HG02885 (cell line): ENCODE measurements around the gene RNPEPL1.

Source experiments
- ATAC-seq: cut with Tn5 transposase; IDR thresholded peaks from one replicate; pipeline ENCODE4 v1.9.1; 2021; ENCODE audit warnings: mild to moderate bottlenecking; ENCODE audit not compliant: unreplicated experiment, poor library complexity

Gene RNPEPL1

GRCh38 chr2:240564561-240565332 is 3.5 kb upstream of the RNPEPL1 start:
- no peak for ATAC-seq

GRCh38 chr2:240565333-240566202 is 2.7 kb upstream of the RNPEPL1 start:
- peak; percentile 22 for ATAC-seq

DNA sequence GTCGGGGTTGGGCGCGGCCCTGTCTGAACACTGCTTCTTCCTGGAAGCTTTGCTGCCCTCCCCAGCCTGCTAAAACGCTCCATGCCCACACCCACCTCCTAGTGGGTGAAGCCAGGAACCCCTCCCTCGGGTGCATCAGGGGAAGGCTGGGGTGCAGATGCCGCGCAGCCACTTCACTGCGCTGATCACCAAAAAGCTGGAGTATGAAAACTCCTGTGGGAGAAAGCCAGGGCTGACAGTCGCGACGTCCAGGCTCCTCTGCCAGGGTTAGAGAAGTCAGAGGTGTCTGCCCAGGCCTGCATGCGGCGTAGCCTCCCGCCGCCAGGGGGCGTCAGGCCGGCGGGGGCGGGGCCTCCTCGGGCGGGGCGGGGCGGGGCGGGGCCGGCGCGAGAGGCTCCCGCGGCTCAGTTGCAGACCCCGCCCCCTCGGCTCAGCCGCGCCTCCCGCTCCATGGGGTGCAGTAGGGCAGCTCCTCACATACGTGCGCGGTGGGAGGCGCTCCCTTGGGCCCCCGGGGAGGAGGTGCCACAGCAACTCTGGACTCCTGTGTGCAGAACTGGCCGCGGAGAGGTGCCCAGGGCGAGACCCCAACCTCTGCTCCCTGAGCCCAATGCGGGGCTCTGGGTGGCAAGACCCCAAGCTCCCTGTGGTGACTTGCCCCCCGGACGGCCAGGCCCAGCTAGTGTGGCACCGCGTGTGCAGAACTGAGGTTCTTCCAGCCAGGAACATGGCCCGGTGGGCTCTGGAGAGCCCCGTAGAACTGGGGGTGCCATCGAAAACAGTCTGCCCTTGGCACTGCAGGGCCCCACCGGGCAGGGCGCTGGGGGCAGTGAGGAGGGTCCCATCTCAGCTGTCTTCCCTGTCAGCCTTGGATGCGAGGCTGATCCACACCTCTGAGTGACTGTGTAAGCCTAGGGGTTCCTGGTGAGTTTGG is 1.8 kb upstream of the RNPEPL1 start:
- peak; percentile 56 for ATAC-seq

DNA sequence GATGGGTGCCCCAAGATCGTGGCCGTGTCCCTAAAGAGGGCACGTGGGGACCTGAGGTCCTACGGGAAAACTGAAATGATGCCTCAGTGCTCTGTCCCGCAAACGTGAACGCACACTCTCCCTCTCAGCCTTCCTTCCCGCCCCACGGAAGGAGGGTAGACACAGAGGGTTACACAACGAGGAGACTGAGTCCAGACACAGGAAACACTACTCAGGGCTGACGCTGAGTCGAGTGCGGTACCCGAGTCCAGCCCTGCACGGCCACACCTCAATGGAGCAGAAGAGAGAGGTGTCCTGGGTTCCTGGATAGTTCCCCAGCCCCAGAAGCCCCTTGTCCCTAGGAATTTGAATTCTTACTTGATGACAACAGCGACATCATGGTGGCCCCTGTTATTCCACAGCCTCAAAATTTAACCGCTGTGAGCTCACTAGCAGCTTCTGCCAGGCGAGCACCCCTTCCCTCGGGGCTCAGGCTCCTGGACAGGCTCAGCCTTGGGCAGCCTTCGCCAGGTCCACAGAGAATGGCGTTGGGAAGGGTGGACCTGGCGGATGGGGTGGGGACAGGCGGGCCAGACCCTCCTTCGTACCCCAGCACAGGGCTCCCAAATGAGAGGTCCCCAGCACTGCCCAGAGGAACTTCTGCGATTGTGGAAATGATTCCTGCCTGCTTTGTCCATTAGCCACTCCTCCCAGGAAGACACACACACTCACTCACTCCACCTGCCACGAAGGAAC is 980 bp upstream of the RNPEPL1 start:
- ATAC-seq = no peak

DNA sequence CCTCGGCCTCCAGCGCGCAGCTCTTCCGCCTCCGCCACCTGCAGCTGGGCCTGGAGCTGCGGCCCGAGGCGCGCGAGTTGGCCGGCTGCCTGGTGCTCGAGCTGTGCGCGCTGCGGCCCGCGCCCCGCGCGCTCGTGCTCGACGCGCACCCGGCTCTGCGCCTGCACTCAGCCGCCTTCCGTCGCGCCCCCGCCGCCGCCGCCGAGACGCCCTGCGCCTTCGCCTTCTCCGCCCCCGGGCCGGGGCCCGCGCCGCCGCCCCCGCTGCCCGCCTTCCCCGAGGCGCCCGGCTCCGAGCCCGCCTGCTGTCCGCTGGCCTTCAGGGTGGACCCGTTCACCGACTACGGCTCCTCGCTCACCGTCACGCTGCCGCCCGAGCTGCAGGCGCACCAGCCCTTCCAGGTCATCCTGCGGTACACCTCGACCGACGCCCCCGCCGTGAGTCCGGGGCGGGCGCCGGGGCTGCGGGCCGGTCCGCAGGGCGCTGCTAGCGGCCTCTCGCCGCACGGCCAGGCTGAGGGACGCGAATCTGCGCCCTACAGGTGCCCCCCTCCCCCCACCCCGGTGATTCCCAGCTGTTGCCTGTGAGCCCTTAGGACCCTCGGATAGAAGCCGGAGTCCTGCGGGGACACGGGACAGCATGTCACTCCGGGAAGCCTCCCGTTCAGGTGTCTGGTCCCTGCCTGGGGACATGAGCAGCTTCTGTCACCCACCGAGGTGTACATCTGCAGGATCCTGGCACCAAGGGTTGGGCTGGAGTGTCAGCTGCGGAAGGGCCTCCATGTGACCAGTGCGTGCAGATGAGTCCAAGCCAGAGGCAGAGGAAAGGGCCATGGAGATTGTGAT is 616 bp downstream of the RNPEPL1 start:
- peak; percentile 24 for ATAC-seq

- no peak for ATAC-seq
Observed at GRCh38 chr2:240569523-240569997, 1.3 kb downstream of the RNPEPL1 start.

DNA sequence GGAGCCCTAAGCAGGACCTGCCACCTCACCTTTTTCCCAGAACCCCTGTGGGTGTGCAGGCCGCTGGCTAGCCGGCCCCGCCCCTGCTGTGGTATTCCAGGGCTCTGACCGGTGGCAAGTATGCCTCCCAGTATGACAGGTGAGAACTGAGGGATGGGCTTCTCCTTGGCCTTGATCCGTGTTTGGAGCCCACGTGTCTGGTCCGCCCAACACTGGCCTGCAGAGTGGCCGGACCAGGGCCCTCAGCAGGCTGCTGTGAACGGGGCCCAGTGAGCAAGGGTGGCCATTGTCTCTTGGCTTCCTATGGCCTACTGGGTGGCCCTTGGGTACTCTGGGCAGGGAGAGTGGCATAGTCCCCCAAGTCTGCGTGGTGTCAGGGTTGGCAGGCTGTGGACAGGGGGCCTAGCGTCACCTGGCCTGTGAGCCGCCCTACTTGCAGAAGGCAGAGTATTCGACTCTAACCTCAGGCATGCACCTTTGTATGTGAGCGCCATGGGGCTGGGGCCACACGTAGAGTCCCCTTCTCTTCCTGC is 1.8 kb downstream of the RNPEPL1 start:
- ATAC-seq = no peak

- no peak for ATAC-seq
Observed at GRCh38 chr2:240570531-240571313, 2.4 kb downstream of the RNPEPL1 start.

GRCh38 chr2:240571314-240571973 is 3.2 kb downstream of the RNPEPL1 start:
- ATAC-seq = no peak

GRCh38 chr2:240572141-240573031 is 4.1 kb downstream of the RNPEPL1 start:
- no peak for ATAC-seq

GRCh38 chr2:240573071-240573515 is 4.8 kb downstream of the RNPEPL1 start:
- ATAC-seq = no peak

GRCh38 chr2:240573516-240574385 is 5.5 kb downstream of the RNPEPL1 start:
- ATAC-seq = no peak

GRCh38 chr2:240574386-240575100 is 6.3 kb downstream of the RNPEPL1 start:
- ATAC-seq = no peak

DNA sequence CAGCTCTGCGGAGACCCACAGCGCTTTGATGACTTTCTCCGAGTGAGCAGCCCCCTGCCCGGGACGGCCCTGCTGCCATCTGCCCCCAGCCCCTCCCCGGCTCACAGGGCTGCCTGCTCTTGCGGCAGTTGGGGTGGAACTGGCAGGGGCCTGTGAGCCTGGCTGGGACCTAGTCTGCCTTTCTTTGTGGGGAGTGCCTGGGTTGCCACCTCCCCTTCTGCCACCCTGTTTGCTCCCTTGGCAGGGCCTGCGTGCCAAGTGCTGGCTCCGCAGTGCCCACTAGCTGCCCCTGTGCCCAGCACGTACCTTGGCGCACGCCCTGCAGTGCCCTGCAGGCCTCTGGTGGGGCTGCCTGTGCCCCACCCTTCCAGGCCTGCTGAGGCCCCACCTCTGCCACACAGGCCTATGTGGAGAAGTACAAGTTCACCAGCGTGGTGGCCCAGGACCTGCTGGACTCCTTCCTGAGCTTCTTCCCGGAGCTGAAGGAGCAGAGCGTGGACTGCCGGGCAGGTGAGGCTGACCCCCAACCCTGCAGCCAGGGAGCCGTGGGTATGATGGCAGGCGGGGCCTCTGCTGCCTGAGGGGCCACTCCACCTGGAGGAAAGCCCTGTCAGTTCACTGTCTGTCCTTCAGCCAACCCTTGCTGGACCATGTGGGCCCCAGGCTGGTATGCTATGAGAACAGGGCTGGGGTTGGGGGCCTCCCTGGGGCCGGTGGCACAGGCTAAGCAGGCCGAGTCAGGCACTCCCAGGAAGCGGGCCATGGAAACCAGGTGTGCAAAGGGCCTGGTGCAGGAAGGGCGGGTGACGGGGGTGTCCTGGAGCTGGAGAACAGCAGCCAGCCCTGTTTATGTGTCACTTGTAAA is 7.0 kb downstream of the RNPEPL1 start:
- ATAC-seq = no peak
